Epithelial cell of esophagus (primary cell): ENCODE results near the gene CHST10.
A peak's percentile ranks its signal among the peaks of the same experiment; 100 is the strongest.
"Not testable (repeated sequence)": the region's sequence is repeated elsewhere in the genome, so short reads cannot be mapped to it uniquely, and the experiment has no call there.

ENCODE experiments used
- DNase-seq: peaks from one replicate; pipeline ENCODE4 v3.0.0; 2010; ENCODE audit warnings: low read depth
- H3K4me3 ChIP-seq: 2 replicates; pipeline ENCODE4 v1.5.1; 2011; ENCODE audit warnings: mild to moderate bottlenecking, low read length, control low read depth
- TF ChIP-seq, protein P1 (sequence below): IDR thresholded peaks from 2 replicates; pipeline ENCODE4 v1.5.1; 2011; ENCODE audit warnings: low read depth, mild to moderate bottlenecking, low read length, control low read depth, inconsistent platforms; ENCODE audit not compliant: insufficient read depth; ENCODE audit errors: missing control alignments

The CHST10 gene, protein sequence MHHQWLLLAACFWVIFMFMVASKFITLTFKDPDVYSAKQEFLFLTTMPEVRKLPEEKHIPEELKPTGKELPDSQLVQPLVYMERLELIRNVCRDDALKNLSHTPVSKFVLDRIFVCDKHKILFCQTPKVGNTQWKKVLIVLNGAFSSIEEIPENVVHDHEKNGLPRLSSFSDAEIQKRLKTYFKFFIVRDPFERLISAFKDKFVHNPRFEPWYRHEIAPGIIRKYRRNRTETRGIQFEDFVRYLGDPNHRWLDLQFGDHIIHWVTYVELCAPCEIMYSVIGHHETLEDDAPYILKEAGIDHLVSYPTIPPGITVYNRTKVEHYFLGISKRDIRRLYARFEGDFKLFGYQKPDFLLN

DNA sequence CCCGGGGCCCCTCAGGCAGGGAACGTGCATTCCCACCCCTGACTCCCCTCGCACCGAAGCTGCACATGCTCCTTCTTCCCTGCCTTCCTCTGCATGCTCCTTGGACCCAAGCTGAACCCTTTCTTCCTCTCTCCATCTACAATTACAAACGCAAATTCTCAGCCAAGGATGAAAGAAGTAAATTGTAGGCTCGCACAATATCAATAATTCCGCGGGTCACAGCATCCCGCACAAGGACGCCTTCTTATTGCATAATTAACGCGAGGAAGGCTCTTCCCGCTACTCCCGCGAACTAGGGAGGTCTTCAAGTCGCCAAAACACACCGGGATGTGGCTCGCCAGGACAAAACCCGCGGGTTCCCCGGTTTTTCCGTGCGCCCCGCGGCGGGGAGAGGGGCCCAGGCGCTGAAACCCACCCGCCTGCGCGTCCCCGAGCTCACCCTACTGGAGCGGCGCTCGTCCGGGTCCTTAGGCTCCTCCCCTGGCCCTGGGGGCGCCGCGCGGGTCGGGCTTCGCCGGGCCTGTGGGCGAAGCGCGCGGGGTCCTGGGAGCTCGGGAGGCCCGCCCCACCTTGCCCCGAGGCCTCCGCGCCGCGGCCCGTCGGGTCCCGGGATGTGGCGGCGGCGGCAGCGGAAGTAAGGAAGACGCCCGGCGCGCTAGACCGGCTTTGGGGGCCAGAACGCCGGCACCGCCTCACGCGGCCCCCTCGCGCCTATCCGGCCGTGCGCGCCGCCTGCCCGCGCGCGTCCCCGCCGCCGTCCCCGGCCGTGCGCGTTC is at the start of gene CHST10:
TSS of gene CHST10 (minus strand) at position 734 of the 776 bp plus-strand sequence. CDS start 10,993 bp downstream, outside the sequence.
- TF ChIP-seq, protein P1, sequence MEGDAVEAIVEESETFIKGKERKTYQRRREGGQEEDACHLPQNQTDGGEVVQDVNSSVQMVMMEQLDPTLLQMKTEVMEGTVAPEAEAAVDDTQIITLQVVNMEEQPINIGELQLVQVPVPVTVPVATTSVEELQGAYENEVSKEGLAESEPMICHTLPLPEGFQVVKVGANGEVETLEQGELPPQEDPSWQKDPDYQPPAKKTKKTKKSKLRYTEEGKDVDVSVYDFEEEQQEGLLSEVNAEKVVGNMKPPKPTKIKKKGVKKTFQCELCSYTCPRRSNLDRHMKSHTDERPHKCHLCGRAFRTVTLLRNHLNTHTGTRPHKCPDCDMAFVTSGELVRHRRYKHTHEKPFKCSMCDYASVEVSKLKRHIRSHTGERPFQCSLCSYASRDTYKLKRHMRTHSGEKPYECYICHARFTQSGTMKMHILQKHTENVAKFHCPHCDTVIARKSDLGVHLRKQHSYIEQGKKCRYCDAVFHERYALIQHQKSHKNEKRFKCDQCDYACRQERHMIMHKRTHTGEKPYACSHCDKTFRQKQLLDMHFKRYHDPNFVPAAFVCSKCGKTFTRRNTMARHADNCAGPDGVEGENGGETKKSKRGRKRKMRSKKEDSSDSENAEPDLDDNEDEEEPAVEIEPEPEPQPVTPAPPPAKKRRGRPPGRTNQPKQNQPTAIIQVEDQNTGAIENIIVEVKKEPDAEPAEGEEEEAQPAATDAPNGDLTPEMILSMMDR: no peak
- peak; percentile 24 for DNase-seq
- H3K4me3 ChIP-seq: peak within 1 kb of the TSS; percentile 51

DNA sequence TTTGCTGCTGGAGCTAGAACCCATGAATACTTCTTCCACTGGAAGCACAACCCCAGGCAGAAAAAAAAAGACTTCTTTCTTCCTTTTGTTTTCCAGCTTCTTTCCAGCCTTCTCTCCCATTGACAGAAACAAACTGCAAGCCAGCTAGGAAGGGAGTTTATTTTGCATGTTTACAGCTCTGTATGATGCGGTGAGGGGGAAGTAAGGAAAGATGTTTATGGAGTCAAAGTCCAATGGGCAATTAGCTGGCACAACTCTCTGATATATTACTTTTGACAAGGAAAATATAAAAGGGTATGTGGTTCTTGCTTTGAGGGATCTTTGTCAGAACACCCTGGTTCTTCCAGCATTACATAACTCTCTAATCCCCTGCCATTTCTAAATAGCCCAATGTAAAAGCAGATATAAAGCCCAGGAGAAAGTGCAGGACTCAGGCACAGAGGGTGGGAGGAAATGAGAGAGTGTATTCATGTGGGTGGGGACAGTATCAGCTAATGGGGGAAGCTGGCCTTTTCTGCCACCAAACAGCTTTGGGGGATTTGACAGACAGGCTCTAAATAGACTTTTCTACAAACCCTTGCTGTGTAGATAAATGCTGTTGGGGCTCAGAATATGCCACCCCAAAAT is 43.5 kb upstream of the CHST10 start:
- TF ChIP-seq, protein P1: no peak
- H3K4me3 ChIP-seq: no peak overlapping the region
- no peak for DNase-seq

DNA sequence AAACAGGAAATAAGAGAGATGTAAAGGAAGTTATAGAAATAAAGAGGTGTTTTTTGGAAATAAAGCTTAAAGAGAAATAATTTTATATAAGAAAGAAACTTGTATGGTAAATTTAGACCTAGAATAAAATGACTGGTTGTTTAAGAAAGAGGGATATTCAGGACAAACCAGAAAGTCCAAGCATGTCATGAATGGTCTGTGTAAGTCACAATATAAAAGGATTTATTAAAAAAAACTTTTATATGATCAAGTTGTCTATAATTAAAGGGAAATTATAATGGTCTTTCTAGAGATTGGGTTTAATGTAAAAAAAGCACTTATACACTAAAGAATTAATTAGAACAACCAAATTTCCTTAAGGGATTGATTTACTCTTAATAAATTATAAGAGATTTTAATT is 38.9 kb upstream of the CHST10 start:
- DNase-seq: not testable (repeated sequence)

DNA sequence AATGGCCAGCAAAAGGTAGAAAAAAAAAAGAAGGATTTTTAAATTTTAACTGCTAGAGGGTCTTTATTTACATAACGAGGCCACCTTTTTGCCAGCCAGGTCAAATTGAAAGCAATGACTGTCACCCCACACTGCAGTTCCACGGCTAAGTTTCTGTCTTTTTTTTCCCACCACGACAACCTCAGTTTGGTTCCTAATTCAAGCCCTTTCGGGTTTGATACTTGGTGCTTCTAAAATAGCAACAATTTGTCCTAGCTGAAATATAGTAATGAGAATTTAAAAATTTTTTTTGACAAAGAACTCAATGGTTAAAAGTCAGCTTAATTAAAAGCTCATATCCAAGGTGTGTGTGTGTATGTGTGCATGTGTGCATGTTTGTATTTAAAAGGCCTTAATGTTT is 36.4 kb upstream of the CHST10 start:
- H3K4me3 ChIP-seq: no peak overlapping the region
- TF ChIP-seq, protein P1: no peak
- no peak for DNase-seq

More for the DNA sequence above, 38.9 kb upstream of the CHST10 start:
- H3K4me3 ChIP-seq: not testable (repeated sequence)

DNA sequence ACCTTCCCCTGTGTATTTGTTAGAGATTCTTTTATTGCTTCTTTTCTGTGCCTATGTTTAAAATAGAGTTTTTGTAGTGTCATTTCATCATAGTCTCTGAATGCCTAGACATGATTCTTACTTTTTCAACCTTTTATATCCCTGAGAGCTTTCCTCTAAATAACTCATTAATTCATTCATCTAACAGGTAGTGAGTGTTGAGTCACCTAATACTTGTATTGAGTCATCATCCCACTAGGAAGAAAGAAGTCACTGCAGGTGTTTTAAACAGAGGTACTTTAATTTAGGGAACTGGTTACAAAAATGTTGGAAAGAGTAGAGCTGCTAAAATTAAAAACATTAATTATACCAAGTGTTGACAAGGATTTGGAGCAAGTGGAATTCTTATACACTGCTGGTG is 34.3 kb upstream of the CHST10 start:
- TF ChIP-seq, protein P1: no peak
- no peak overlapping the region for H3K4me3 ChIP-seq
- DNase-seq: peak; percentile 43

DNA sequence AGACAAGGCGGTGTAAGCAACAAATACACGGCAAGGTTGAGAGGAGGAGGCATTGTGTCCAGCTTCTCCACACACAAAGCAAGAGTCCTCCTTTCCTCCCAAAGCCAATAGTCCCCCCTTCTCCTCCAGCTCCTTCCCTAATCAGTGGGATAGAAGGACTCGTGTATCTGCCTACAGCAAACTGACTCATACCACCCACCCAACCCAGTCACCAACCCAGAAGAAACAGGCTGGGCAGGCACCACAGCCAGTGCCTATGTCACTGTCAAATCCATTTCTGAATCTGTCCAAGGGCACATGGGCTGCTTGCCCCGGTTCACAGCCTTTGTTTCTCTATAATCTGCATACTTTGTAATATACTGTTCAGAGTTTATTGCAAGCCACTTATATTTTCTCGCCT is 33.6 kb upstream of the CHST10 start:
- TF ChIP-seq, protein P1: no peak
- H3K4me3 ChIP-seq: no peak overlapping the region
- DNase-seq: peak; percentile 10

DNA sequence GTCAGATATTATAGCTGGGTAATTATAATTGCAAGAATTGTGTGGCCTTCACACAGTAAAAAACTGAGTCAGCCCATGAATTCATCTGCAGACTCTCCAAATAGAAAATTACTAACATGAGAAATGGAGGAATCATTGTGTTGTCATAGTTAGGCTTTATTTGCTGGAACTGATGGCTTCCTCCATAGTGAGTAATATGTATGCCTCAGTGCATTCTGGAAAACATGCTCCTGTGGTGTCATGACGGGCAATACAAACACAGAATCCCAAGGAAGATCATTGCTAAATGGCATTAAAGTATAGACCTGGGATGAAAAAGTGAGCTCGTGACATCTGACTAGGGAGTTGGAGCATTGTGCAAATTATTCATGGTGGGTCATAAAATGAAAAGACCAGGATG is 29.2 kb upstream of the CHST10 start:
- TF ChIP-seq, protein P1: no peak
- DNase-seq: peak; percentile 17

More for the DNA sequence above, 29.2 kb upstream of the CHST10 start:
- no peak overlapping the region for H3K4me3 ChIP-seq
